ENCODE results near the gene ODAD3.

Gene ODAD3

DNA sequence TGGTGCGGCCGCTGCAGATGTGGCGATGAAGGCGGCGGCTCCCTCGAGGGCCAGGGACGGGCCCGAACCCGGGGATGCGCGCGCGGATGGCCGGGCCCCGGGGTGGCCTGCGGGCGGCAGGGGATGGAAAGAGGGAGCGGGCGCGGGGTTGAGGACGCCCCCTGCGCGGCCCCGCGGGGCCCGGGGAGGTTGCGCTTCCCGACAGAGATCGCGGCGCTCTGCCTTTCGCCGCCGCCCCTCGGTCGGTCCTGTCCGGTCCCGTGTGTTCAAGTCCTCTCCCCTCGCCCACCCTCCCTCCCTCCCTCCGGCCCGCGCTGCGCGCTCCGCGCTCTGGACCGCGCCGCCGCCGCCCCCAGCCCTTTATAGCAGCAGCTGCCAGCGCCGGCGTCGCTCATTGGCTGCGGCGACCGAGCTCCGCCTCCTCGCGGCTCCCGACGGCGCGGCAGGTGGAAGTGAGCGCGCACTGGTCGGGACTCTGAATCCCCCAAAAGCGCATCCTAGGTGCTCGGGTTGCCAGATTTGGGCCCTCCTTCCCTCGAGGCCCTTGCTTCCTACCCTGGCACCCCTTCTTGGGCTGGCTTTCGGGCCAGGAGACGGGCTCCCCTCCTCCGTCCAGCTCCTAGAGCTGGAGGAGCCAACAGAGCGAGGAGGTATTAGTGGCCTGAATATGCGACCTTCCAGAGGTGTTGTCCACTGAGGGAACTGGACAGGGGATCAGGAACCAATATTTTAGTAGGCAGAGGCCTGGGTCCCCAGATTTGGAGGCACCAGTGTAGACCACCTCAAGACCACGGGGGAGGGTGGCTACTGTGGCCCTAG is 46.0 kb upstream of the ODAD3 start, which contains the start of gene ELAVL3:
Gene ELAVL3 (minus strand): TSS at position 332 of the 819 bp plus-strand sequence. CDS start 438 bp downstream, outside the sequence.
- Mint-ChIP-seq H3K4me3 (peak within 1 kb of the TSS; percentile 45), H3K4me1 (peaks cover 5% of the 10 kb centered on the region), H3K27me3 (ENCODE audit: low read depth, poor library complexity) (peaks cover 63% of the 10 kb centered on the region), H3K36me3 (ENCODE audit: low read depth) (peaks cover 15% of the 10 kb centered on the region), H3K27ac (no peak within 1 kb of the TSS), H3K9me3 (peaks cover 8% of the 10 kb centered on the region)
- DNase-seq: peak; percentile 59
- TF ChIP-seq, protein P1, sequence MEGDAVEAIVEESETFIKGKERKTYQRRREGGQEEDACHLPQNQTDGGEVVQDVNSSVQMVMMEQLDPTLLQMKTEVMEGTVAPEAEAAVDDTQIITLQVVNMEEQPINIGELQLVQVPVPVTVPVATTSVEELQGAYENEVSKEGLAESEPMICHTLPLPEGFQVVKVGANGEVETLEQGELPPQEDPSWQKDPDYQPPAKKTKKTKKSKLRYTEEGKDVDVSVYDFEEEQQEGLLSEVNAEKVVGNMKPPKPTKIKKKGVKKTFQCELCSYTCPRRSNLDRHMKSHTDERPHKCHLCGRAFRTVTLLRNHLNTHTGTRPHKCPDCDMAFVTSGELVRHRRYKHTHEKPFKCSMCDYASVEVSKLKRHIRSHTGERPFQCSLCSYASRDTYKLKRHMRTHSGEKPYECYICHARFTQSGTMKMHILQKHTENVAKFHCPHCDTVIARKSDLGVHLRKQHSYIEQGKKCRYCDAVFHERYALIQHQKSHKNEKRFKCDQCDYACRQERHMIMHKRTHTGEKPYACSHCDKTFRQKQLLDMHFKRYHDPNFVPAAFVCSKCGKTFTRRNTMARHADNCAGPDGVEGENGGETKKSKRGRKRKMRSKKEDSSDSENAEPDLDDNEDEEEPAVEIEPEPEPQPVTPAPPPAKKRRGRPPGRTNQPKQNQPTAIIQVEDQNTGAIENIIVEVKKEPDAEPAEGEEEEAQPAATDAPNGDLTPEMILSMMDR (IDR thresholded peaks at IDR 0.05): no peak

GRCh38 chr19:11479898-11480714 is 45.2 kb upstream of the ODAD3 start:
- no peak for DNase-seq
- Mint-ChIP-seq H3K27me3 (ENCODE audit: low read depth, poor library complexity) (peaks cover 70% of the 10 kb centered on the region), H3K4me3 (no peak overlapping the region), H3K36me3 (ENCODE audit: low read depth) (peaks cover 9% of the 10 kb centered on the region), H3K4me1 (peaks cover 5% of the 10 kb centered on the region), H3K27ac (no peak overlapping the region), H3K9me3 (peaks cover 8% of the 10 kb centered on the region)
- TF ChIP-seq, protein P1 (IDR thresholded peaks at IDR 0.05): no peak

DNA sequence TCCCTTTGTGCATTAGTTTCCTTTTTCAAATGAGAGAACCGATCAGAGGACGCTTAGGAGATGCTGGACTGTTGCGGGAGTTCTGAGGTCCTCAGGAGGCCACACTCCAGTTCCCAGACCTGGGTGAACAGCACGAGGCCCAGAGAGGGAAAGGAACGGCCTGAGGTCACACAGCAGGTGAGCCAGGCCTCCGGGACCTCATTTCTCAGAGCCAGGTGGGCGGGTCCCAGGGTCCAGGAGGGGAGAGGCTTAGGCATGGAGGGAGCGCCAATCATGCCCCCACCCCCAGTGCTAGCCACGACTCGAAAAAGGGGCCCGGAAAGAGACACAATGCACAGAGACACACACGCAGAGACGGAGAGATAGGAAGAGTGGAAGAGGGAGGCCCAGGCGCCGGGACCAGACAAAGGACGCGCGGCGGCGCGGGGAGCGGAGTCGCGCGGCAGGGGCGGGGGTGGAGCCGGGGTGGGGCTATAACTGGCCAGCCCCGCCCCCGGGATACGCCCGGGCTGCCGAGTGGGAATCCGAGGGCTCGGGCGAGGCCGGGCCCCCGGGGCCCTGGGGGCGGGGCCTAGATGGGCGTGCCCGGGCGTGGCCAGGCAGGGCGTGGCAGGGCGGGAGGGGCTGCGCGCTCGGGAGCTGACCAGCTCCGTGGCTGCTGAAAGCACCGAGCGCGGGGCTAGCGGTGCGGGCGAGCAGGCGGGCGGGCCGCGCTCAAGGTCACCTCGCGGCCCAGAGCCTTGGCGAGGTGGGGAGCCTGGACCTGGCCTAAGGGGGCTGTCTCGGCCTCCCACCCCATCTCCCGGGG is 44.4 kb upstream of the ODAD3 start:
- Mint-ChIP-seq H3K4me3 (peak overlapping the region; percentile 19), H3K9me3 (peaks cover 8% of the 10 kb centered on the region), H3K27me3 (ENCODE audit: low read depth, poor library complexity) (peaks cover 74% of the 10 kb centered on the region), H3K27ac (no peak overlapping the region), H3K4me1 (peaks cover 5% of the 10 kb centered on the region), H3K36me3 (ENCODE audit: low read depth) (peaks cover 5% of the 10 kb centered on the region)
- TF ChIP-seq, protein P1 (IDR thresholded peaks at IDR 0.05): no peak
- peak; percentile 75 for DNase-seq

- no peak for DNase-seq
- Mint-ChIP-seq H3K36me3 (ENCODE audit: low read depth) (no peaks in the 10 kb centered on the region), H3K27me3 (ENCODE audit: low read depth, poor library complexity) (peaks cover 78% of the 10 kb centered on the region)
These were observed 43.5 kb upstream of the ODAD3 start for GRCh38 chr19:11478167-11479089.

More at GRCh38 chr19:11478167-11479089, 43.5 kb upstream of the ODAD3 start:
- H3K4me3 Mint-ChIP-seq: peak overlapping the region; percentile 19
- no peak overlapping the region for H3K27ac Mint-ChIP-seq
- TF ChIP-seq, protein P1 (IDR thresholded peaks at IDR 0.05): no peak
- H3K4me1 Mint-ChIP-seq: peaks cover 5% of the 10 kb centered on the region
- peaks cover 8% of the 10 kb centered on the region for H3K9me3 Mint-ChIP-seq

All from nephron progenitor cell (in vitro differentiated cells).